Testis (tissue), 3 donors: Measurements from ENCODE around the gene GNAT1. TPM values are rescaled to one million over a fixed set of nuclear protein-coding genes. Genes with fewer than 3 reads are reported as not detected.
"Not testable (repeated sequence)": the region's sequence is repeated elsewhere in the genome, so short reads cannot be mapped to it uniquely, and the experiment has no call there.

ENCODE experiments used
- DNase-seq: peaks from one replicate; pipeline ENCODE4 v3.0.0-alpha.2; 2019
- H3K27ac ChIP-seq, 2 donors: fragments of 200-600 bp; sonication (generic); one replicate each; pipeline ENCODE4 v1.5.1; 2019
- H3K27me3 ChIP-seq: fragments of 200-600 bp; sonication (generic); one replicate; pipeline ENCODE4 v1.5.1; 2019
- H3K36me3 ChIP-seq: fragments of 200-600 bp; sonication (generic); one replicate; pipeline ENCODE4 v1.5.1; 2017; ENCODE audit warnings: low read depth; ENCODE audit errors: missing control alignments
- H3K4me1 ChIP-seq: fragments of 200-600 bp; sonication (generic); one replicate; pipeline ENCODE4 v1.5.1; 2019
- H3K4me3 ChIP-seq, 2 donors: fragments of 200-600 bp; sonication (generic); one replicate each; pipeline ENCODE4 v1.5.1; 2017 to 2019
- H3K9me3 ChIP-seq: fragments of 200-600 bp; sonication (generic); one replicate; pipeline ENCODE4 v1.5.1; 2017
- CTCF ChIP-seq, 3 experiments: fragments of 450-650 bp in 2 of 3; fragments of 200-600 bp in 1 of 3; sonication (generic) in 1 of 3; IDR thresholded peaks; one replicate each; pipeline ENCODE4 v1.5.1; 2016 to 2019; ENCODE audit warnings: antibody characterized with exemption in 3 of 3, mild to moderate bottlenecking in 2 of 3, moderate library complexity in 1 of 3
- POLR2A ChIP-seq: fragments of 450-650 bp; IDR thresholded peaks from one replicate; pipeline ENCODE4 v1.6.1; 2017; ENCODE audit warnings: antibody characterized with exemption, mild to moderate bottlenecking, moderate library complexity
- WGBS, 2 donors: methylation state at CpG; one replicate each; pipeline ENCODE4 v1.1.5; 2018; 5-methylcytosine and 5-hydroxymethylcytosine counted together
- intact Hi-C: fragments of 100-400 bp; cut with DNase I; formaldehyde crosslinking; loops from one replicate; pipeline ENCODE4 v1.15.1; 2023; ENCODE audit warnings: low total_unique reads
- polyA plus RNA-seq: library from polyadenylated mRNA; stranded (reverse); fragments of 350-450 nt; fragmentation: Illumina TruSeq; extraction: RNeasy Lipid Tissue Mini Kit (QIAGEN cat#74804); gene quantifications from one replicate; pipeline ENCODE4 v1.2.3, GENCODE V29; 2014; ENCODE audit warnings: low read depth, low replicate concordance; ENCODE audit not compliant: insufficient read depth
- total RNA-seq, 2 donors: library from RNA; depleted of rRNA; stranded (reverse); fragments of >200 nt; gene quantifications; one replicate each; pipeline ENCODE4 v1.2.3, GENCODE V29; 2016

The GNAT1 gene
- total and polyA plus RNA-seq, 3 donors from 2014 or later, result 0.93 to 2.3 (median 1.2) TPM

- H3K4me3 ChIP-seq, result no peak overlapping the region
- no peak for DNase-seq
- TF ChIP-seq POLR2A (no peak), CTCF (IDR thresholded peaks at IDR 0.05) (no peak)
- H3K9me3 ChIP-seq, result no peaks in the 10 kb centered on the region
- H3K27ac ChIP-seq, result no peak overlapping the region
- H3K4me1 ChIP-seq, result peaks cover 6% of the 10 kb centered on the region
- H3K27me3 ChIP-seq, result no peaks in the 10 kb centered on the region
- intact Hi-C loops, result no loop called here
- H3K36me3 ChIP-seq, result no peaks in the 10 kb centered on the region
- WGBS, 2 donors, result 88 to 96% methylated on average over 3 to 5 of the region's 5 CpGs
Observed at GRCh38 chr3:50210176-50210509, 18.7 kb downstream of the GNAT1 start.

GRCh38 chr3:50210510-50211367 lies 19.3 kb downstream of the GNAT1 start:
- H3K27me3 ChIP-seq, result no peaks in the 10 kb centered on the region
- H3K27ac ChIP-seq, result no peak overlapping the region
- TF ChIP-seq CTCF (IDR thresholded peaks at IDR 0.05), result no peak
- no peak for TF ChIP-seq POLR2A
- H3K36me3 ChIP-seq, result no peaks in the 10 kb centered on the region
- intact Hi-C loops, result no loop called here
- H3K4me3 ChIP-seq, result no peak overlapping the region
- no peak for DNase-seq
- H3K4me1 ChIP-seq, result peaks cover 6% of the 10 kb centered on the region
- WGBS, 2 donors, result 90 to 93% methylated on average over 6 to 13 of the region's 13 CpGs
- H3K9me3 ChIP-seq, result no peaks in the 10 kb centered on the region

GRCh38 chr3:50211368-50211717 lies 19.9 kb downstream of the GNAT1 start:
- 91 to 98% methylated on average over 5 of the region's 5 CpGs for WGBS, 2 donors
- H3K27ac ChIP-seq, intact Hi-C loops: not testable (repeated sequence)

GRCh38 chr3:50211930-50212329 lies 20.5 kb downstream of the GNAT1 start:
- DNase-seq, result no peak
- no peaks in the 10 kb centered on the region for H3K36me3 ChIP-seq
- no peak overlapping the region for H3K4me3 ChIP-seq
- WGBS, 2 donors, result 70 to 83% methylated on average over 1 to 2 of the region's 2 CpGs
- H3K4me1 ChIP-seq, result peaks cover 6% of the 10 kb centered on the region
- no peak overlapping the region for H3K27ac ChIP-seq
- no peaks in the 10 kb centered on the region for H3K9me3 ChIP-seq
- TF ChIP-seq POLR2A (no peak), CTCF (IDR thresholded peaks at IDR 0.05) (no peak)
- intact Hi-C loops, result no loop called here
- H3K27me3 ChIP-seq, result no peaks in the 10 kb centered on the region

More at GRCh38 chr3:50211368-50211717, 19.9 kb downstream of the GNAT1 start:
- DNase-seq, H3K9me3 ChIP-seq, H3K27me3 ChIP-seq, H3K36me3 ChIP-seq, H3K4me1 ChIP-seq, H3K4me3 ChIP-seq: not testable (repeated sequence)

GRCh38 chr3:50212502-50212901 lies 21.1 kb downstream of the GNAT1 start:
- Histone ChIP-seq H3K9me3 (no peaks in the 10 kb centered on the region), H3K4me3 (no peak overlapping the region), H3K36me3 (no peaks in the 10 kb centered on the region), H3K4me1 (peaks cover 6% of the 10 kb centered on the region), H3K27ac (no peak overlapping the region), H3K27me3 (no peaks in the 10 kb centered on the region)
- WGBS, 2 donors, result 85 to 100% methylated on average over 1 to 4 of the region's 4 CpGs
- intact Hi-C loops, result no loop called here
- no peak for DNase-seq
- no peak for TF ChIP-seq CTCF (IDR thresholded peaks at IDR 0.05)
- no peak for TF ChIP-seq POLR2A
